Keratinocyte (primary cell): ENCODE measurements around the gene IRF8. TPM values are rescaled to one million over a fixed set of nuclear protein-coding genes. Genes with fewer than 3 reads are reported as not detected.

Source experiments
- DNase-seq: peaks from one replicate; pipeline ENCODE4 v3.0.0-alpha.2; 2011; ENCODE audit warnings: low read depth, missing footprints, low spot score
- FAIRE-seq: peaks from 2 replicates; lab custom pipeline; 2011; peaks lifted over from hg19 to GRCh38; lab: Jason Lieb, UNC
- H2AFZ ChIP-seq: 2 replicates; pipeline ENCODE4 v1.6.0; 2012; ENCODE audit warnings: low read length, control low read depth, inconsistent platforms; ENCODE audit not compliant: control insufficient read depth
- H3K27ac ChIP-seq: 2 replicates; pipeline ENCODE4 v1.5.1; 2011; ENCODE audit warnings: low read length; ENCODE audit not compliant: control insufficient read depth, insufficient read depth
- H3K27me3 ChIP-seq: 3 replicates; pipeline ENCODE4 v1.6.0; 2011; ENCODE audit warnings: low read length; ENCODE audit not compliant: control insufficient read depth, insufficient read depth; ENCODE audit errors: extremely low read depth
- H3K36me3 ChIP-seq, 2 experiments: 2 replicates in 1 of 2; 3 replicates in 1 of 2; pipeline ENCODE4 v1.5.1; 2011; ENCODE audit warnings: low read length in 2 of 2, mild to moderate bottlenecking in 1 of 2; ENCODE audit not compliant: control insufficient read depth in 2 of 2, insufficient read depth in 2 of 2; ENCODE audit errors: extremely low read depth in 1 of 2
- H3K4me1 ChIP-seq: 3 replicates; pipeline ENCODE4 v1.5.1; 2011; ENCODE audit warnings: low read length; ENCODE audit not compliant: control insufficient read depth, insufficient read depth; ENCODE audit errors: extremely low read depth
- H3K4me2 ChIP-seq: 3 replicates; pipeline ENCODE4 v1.6.0; 2011; ENCODE audit warnings: low read depth, low read length; ENCODE audit not compliant: control insufficient read depth, insufficient read depth; ENCODE audit errors: extremely low read depth
- H3K4me3 ChIP-seq, 3 experiments: fragments of 200-600 bp in 1 of 3; sonication (generic) in 1 of 3; 2 replicates in 2 of 3; 3 replicates in 1 of 3; pipeline ENCODE4 v1.5.1; 2011 to 2016; ENCODE audit warnings: low read length in 3 of 3, mild to moderate bottlenecking in 3 of 3, control low read depth in 2 of 3, inconsistent platforms in 1 of 3, low read depth in 1 of 3, mixed read lengths in 1 of 3, mixed run types in 1 of 3, moderate library complexity in 1 of 3; ENCODE audit not compliant: control insufficient read depth in 2 of 3, insufficient read depth in 2 of 3; ENCODE audit errors: extremely low read depth in 1 of 3
- H3K79me2 ChIP-seq: 2 replicates; pipeline ENCODE4 v1.6.0; 2012; ENCODE audit warnings: low read length; ENCODE audit not compliant: control insufficient read depth, insufficient read depth
- H3K9ac ChIP-seq: 3 replicates; pipeline ENCODE4 v1.6.0; 2011; ENCODE audit warnings: low read length; ENCODE audit not compliant: control insufficient read depth, insufficient read depth; ENCODE audit errors: extremely low read depth
- H3K9me1 ChIP-seq: 3 replicates; pipeline ENCODE4 v1.6.0; 2011; ENCODE audit warnings: low read length; ENCODE audit not compliant: control insufficient read depth, insufficient read depth; ENCODE audit errors: extremely low read depth
- H3K9me3 ChIP-seq: 2 replicates; pipeline ENCODE4 v1.5.1; 2012; ENCODE audit warnings: low read depth, low read length; ENCODE audit not compliant: control insufficient read depth
- H4K20me1 ChIP-seq: 3 replicates; pipeline ENCODE4 v1.6.0; 2011; ENCODE audit warnings: low read length; ENCODE audit not compliant: control insufficient read depth, insufficient read depth; ENCODE audit errors: extremely low read depth
- EZH2 ChIP-seq: IDR thresholded peaks from one replicate; pipeline ENCODE4 v1.6.1; 2012; ENCODE audit warnings: inconsistent platforms, mild to moderate bottlenecking, low read length, moderate library complexity
- dilution Hi-C: fragments of 300-500 bp; cut with MboI; formaldehyde crosslinking; loops from one replicate; pipeline ENCODE4 v1.7.0; 2020; ENCODE audit warnings: low sequenced_read_pairs; ENCODE audit not compliant: extremely low pct_ligation_motif_present
- polyA plus RNA-seq, 5 experiments: library from polyadenylated mRNA; depleted of rRNA in 3 of 5; stranded (reverse) in 3 of 5; stranded (forward) in 1 of 5; unstranded in 1 of 5; fragments of >200 nt; gene quantifications; 1 replicate in 1 of 5; 2 replicates in 3 of 5; 3 replicates in 1 of 5; pipeline versions ENCODE4 v1.2.1 to v1.2.3, GENCODE V29; 2011 to 2012; ENCODE audit warnings: missing spikeins in 2 of 5, low read depth in 1 of 5, low replicate concordance in 1 of 5
- TF ChIP-seq, protein P1 (sequence below), 3 experiments: IDR thresholded peaks in 1 of 3; conservative IDR thresholded peaks in 1 of 3; optimal IDR thresholded peaks in 1 of 3; 2 replicates in 2 of 3; 3 replicates in 1 of 3; pipeline versions ENCODE3 to v1.5.1; 2011; ENCODE audit warnings: low read length in 3 of 3, mild to moderate bottlenecking in 3 of 3, moderate library complexity in 2 of 3, control low read depth in 1 of 3, inconsistent platforms in 1 of 3; ENCODE audit not compliant: insufficient read depth in 2 of 3; ENCODE audit errors: extremely low read depth in 1 of 3

IRF8 gene
- polyA plus RNA-seq, 1 donor (not counting 4 experiments of a cell fraction or from before 2014, with no cell fraction given) = not detected

GRCh38 chr16:85934210-85934609 lies 35.2 kb downstream of the IRF8 start:
- no peak for FAIRE-seq
- H3K4me2 ChIP-seq = no peak overlapping the region
- no peaks in the 10 kb centered on the region for H3K4me1 ChIP-seq
- no peaks in the 10 kb centered on the region for H3K79me2 ChIP-seq
- DNase-seq = no peak
- TF ChIP-seq EZH2 = no peak
- TF ChIP-seq, protein P1, sequence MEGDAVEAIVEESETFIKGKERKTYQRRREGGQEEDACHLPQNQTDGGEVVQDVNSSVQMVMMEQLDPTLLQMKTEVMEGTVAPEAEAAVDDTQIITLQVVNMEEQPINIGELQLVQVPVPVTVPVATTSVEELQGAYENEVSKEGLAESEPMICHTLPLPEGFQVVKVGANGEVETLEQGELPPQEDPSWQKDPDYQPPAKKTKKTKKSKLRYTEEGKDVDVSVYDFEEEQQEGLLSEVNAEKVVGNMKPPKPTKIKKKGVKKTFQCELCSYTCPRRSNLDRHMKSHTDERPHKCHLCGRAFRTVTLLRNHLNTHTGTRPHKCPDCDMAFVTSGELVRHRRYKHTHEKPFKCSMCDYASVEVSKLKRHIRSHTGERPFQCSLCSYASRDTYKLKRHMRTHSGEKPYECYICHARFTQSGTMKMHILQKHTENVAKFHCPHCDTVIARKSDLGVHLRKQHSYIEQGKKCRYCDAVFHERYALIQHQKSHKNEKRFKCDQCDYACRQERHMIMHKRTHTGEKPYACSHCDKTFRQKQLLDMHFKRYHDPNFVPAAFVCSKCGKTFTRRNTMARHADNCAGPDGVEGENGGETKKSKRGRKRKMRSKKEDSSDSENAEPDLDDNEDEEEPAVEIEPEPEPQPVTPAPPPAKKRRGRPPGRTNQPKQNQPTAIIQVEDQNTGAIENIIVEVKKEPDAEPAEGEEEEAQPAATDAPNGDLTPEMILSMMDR (optimal IDR thresholded peaks at IDR 0.05 in 1 of 3, IDR thresholded peaks at IDR 0.05 in 1 of 3, conservative IDR thresholded peaks at IDR 0.05 in 1 of 3; ENCODE audit: extremely low read depth in 1 of 3, insufficient read depth in 2 of 3, low read length in 3 of 3) = no peak
- no peak overlapping the region for H3K27ac ChIP-seq
- no peak overlapping the region for H3K4me3 ChIP-seq
- no peaks in the 10 kb centered on the region for H3K9me1 ChIP-seq
- H3K36me3 ChIP-seq = no peaks in the 10 kb centered on the region
- no peaks in the 10 kb centered on the region for H3K9me3 ChIP-seq
- no peak overlapping the region for H2AFZ ChIP-seq
- no peak overlapping the region for H3K9ac ChIP-seq
- dilution Hi-C loops = loop anchor here (10.0 kb wide), 1 partner anchor 79 kb away; no protein-coding TSS in a partner anchor
- no peaks in the 10 kb centered on the region for H4K20me1 ChIP-seq
- H3K27me3 ChIP-seq = no peaks in the 10 kb centered on the region

DNA sequence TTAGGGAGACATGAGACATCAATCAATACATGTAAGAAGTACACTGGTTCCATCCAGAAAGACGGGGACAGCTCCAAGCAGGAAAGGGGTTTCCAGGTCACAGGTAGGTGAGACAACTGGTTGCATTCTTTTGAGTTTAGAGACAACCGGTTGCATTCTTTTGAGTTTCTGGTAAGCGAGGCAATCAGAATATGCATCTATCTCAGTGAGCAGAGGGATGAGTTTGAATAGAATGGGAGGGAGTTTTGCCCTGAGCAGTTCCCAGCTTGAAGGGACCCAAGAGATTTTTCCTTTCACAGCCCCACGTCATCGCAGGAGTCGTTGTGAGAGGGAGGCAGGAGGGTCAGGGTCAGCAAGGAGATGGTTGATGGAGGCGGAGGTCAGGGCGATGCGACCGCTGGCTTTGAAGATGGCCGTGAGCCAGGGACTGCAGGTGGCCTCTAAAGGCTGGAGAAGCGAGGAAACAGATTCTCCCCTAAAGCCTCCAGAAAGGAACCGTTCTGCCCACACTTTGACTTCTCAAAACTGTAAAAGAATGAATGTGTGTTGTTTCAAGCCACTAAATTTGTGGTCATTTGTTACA lies 36.5 kb downstream of the IRF8 start:
- no peak overlapping the region for H2AFZ ChIP-seq
- H3K4me1 ChIP-seq = no peaks in the 10 kb centered on the region
- H3K9me3 ChIP-seq = no peaks in the 10 kb centered on the region
- TF ChIP-seq, protein P1 (optimal IDR thresholded peaks at IDR 0.05 in 1 of 3, IDR thresholded peaks at IDR 0.05 in 1 of 3, conservative IDR thresholded peaks at IDR 0.05 in 1 of 3; ENCODE audit: extremely low read depth in 1 of 3, insufficient read depth in 2 of 3, low read length in 3 of 3) = no peak
- no peak for TF ChIP-seq EZH2
- H3K4me3 ChIP-seq = no peak overlapping the region
- H3K4me2 ChIP-seq = no peak overlapping the region
- H3K27ac ChIP-seq = no peak overlapping the region
- H3K9me1 ChIP-seq = no peaks in the 10 kb centered on the region
- no peak overlapping the region for H3K9ac ChIP-seq
- H3K79me2 ChIP-seq = no peaks in the 10 kb centered on the region
- no peaks in the 10 kb centered on the region for H3K27me3 ChIP-seq
- dilution Hi-C loops = loop anchor here (10.0 kb wide), 1 partner anchor 81 kb away; no protein-coding TSS in a partner anchor
- FAIRE-seq = no peak
- no peak for DNase-seq
- H4K20me1 ChIP-seq = no peaks in the 10 kb centered on the region
- no peaks in the 10 kb centered on the region for H3K36me3 ChIP-seq
